ENCODE measurements around the gene MGAT3. TPM values are rescaled to one million over a fixed set of nuclear protein-coding genes. Genes with fewer than 3 reads are reported as not detected.

MGAT3 gene
- total and polyA plus RNA-seq, 2 donors (not counting 3 experiments of a cell fraction or from before 2014, with no cell fraction given) = not detected

- no peak for FAIRE-seq
Observed at GRCh38 chr22:39445678-39446077, 11.1 kb upstream of the MGAT3 start.

More at GRCh38 chr22:39445678-39446077, 11.1 kb upstream of the MGAT3 start:
- ChIA-PET POLR2A (interaction anchor here (0.6 kb wide), 1 partner anchor 50 kb away, joined by 12 read pairs; no protein-coding TSS in a partner anchor), CTCF (interaction anchor here (1.4 kb wide), 2 partner anchors 15 to 19 kb away, joined by 3 read pairs; no protein-coding TSS in a partner anchor)
- Histone ChIP-seq H3K4me2 (ENCODE audit: insufficient read depth, low read length) (no peak overlapping the region), H3K79me2 (ENCODE audit: control insufficient read depth, insufficient read depth, low read length) (no peaks in the 10 kb centered on the region), H3K4me1 (ENCODE audit: control insufficient read depth, extremely low read depth, insufficient read depth, low read length) (no peaks in the 10 kb centered on the region), H3K4me3 (replicated peaks in 1 of 3; ENCODE audit: insufficient read depth in 1 of 3, low read depth in 1 of 3, low read length in 3 of 3) (no peak overlapping the region), H3K27me3 (ENCODE audit: control insufficient read depth in 2 of 2, insufficient read depth in 2 of 2, low read length in 2 of 2) (no peaks in the 10 kb centered on the region), H4K20me1 (replicated peaks; ENCODE audit: control insufficient read depth, extremely low read depth, insufficient read depth, low read length) (no peaks in the 10 kb centered on the region), H2AFZ (ENCODE audit: low read depth, low read length) (no peak overlapping the region), H3K36me3 (ENCODE audit: control insufficient read depth in 2 of 2, extremely low read depth in 1 of 2, insufficient read depth in 2 of 2, low read length in 2 of 2) (no peaks in the 10 kb centered on the region), H3K9me3 (replicated peaks; ENCODE audit: control insufficient read depth, insufficient read depth, low read length) (no peaks in the 10 kb centered on the region), H3K9ac (replicated peaks; ENCODE audit: extremely low read depth, insufficient read depth, low read length) (no peak overlapping the region), H3K9me1 (replicated peaks; ENCODE audit: control insufficient read depth, extremely low read depth, insufficient read depth, low read length) (no peaks in the 10 kb centered on the region), H3K27ac (ENCODE audit: insufficient read depth, low read depth, low read length) (no peak overlapping the region)
- dilution Hi-C loops (cut with MboI; ENCODE audit: extremely low pct_ligation_motif_present, low sequenced_read_pairs) = no loop called here
- TF ChIP-seq JUN (IDR thresholded peaks at IDR 0.05; ENCODE audit: borderline replicate concordance, insufficient read depth, insufficient read length, low read depth) (no peak), EZH2 (IDR thresholded peaks at IDR 0.05; ENCODE audit: borderline replicate concordance, low read depth, low read length, severe bottlenecking) (no peak), CTCF (IDR thresholded peaks at IDR 0.05; ENCODE audit: extremely low read depth in 1 of 2, insufficient read depth in 1 of 2, low read depth in 1 of 2, low read length in 2 of 2) (no peak), MAX (IDR thresholded peaks at IDR 0.05; ENCODE audit: insufficient read depth, insufficient read length) (no peak), GATA2 (IDR thresholded peaks at IDR 0.05; ENCODE audit: insufficient read depth, insufficient read length, low read depth, low read length) (no peak), POLR2A (IDR thresholded peaks at IDR 0.05; ENCODE audit: low read depth, low read length) (no peak), MYC (IDR thresholded peaks at IDR 0.05; ENCODE audit: low read depth, low read length) (no peak), FOS (IDR thresholded peaks at IDR 0.05; ENCODE audit: borderline replicate concordance, insufficient read depth, low read length) (no peak), POLR2AphosphoS5 (IDR thresholded peaks at IDR 0.05; ENCODE audit: insufficient read depth, low read depth, low read length) (no peak)
- BruUV-seq (replicated peaks) = no TSS peak
- intact Hi-C loops (cut with micrococcal nuclease) = no loop called here
- no peak for DNase-seq (ENCODE audit: low read depth, low spot score)

Data from endothelial cell of umbilical vein (primary cell).